Testis (tissue), 3 donors: ENCODE measurements around the gene RPS18. TPM values are rescaled to one million over a fixed set of nuclear protein-coding genes. Genes with fewer than 3 reads are reported as not detected.
A peak's percentile ranks its signal among the peaks of the same experiment; 100 is the strongest.
"Not testable (repeated sequence)": the region's sequence is repeated elsewhere in the genome, so short reads cannot be mapped to it uniquely, and the experiment has no call there.

Source experiments
- DNase-seq: peaks from one replicate; pipeline ENCODE4 v3.0.0-alpha.2; 2019
- H3K27ac ChIP-seq, 2 donors: fragments of 200-600 bp; sonication (generic); one replicate each; pipeline ENCODE4 v1.5.1; 2019
- H3K27me3 ChIP-seq: fragments of 200-600 bp; sonication (generic); one replicate; pipeline ENCODE4 v1.5.1; 2019
- H3K36me3 ChIP-seq: fragments of 200-600 bp; sonication (generic); one replicate; pipeline ENCODE4 v1.5.1; 2017; ENCODE audit warnings: low read depth; ENCODE audit errors: missing control alignments
- H3K4me1 ChIP-seq: fragments of 200-600 bp; sonication (generic); one replicate; pipeline ENCODE4 v1.5.1; 2019
- H3K4me3 ChIP-seq, 2 donors: fragments of 200-600 bp; sonication (generic); one replicate each; pipeline ENCODE4 v1.5.1; 2017 to 2019
- H3K9me3 ChIP-seq: fragments of 200-600 bp; sonication (generic); one replicate; pipeline ENCODE4 v1.5.1; 2017
- POLR2A ChIP-seq: fragments of 450-650 bp; IDR thresholded peaks from one replicate; pipeline ENCODE4 v1.6.1; 2017; ENCODE audit warnings: antibody characterized with exemption, mild to moderate bottlenecking, moderate library complexity
- WGBS, 2 donors: methylation state at CpG; one replicate each; pipeline ENCODE4 v1.1.5; 2018; 5-methylcytosine and 5-hydroxymethylcytosine counted together
- intact Hi-C: fragments of 100-400 bp; cut with DNase I; formaldehyde crosslinking; loops from one replicate; pipeline ENCODE4 v1.15.1; 2023; ENCODE audit warnings: low total_unique reads
- polyA plus RNA-seq: library from polyadenylated mRNA; stranded (reverse); fragments of 350-450 nt; fragmentation: Illumina TruSeq; extraction: RNeasy Lipid Tissue Mini Kit (QIAGEN cat#74804); gene quantifications from one replicate; pipeline ENCODE4 v1.2.3, GENCODE V29; 2014; ENCODE audit warnings: low read depth, low replicate concordance; ENCODE audit not compliant: insufficient read depth
- total RNA-seq, 2 donors: library from RNA; depleted of rRNA; stranded (reverse); fragments of >200 nt; gene quantifications; one replicate each; pipeline ENCODE4 v1.2.3, GENCODE V29; 2016
- TF ChIP-seq, protein P1 (sequence below), 3 experiments: fragments of 450-650 bp in 2 of 3; fragments of 200-600 bp in 1 of 3; sonication (generic) in 1 of 3; IDR thresholded peaks; one replicate each; pipeline ENCODE4 v1.5.1; 2016 to 2019; ENCODE audit warnings: antibody characterized with exemption in 3 of 3, mild to moderate bottlenecking in 2 of 3, moderate library complexity in 1 of 3

Gene RPS18
- total and polyA plus RNA-seq, 3 donors from 2014 or later = 685 to 2,185 (median 1,953) TPM

- peaks cover 13% of the 10 kb centered on the region for H3K4me1 ChIP-seq
- H3K9me3 ChIP-seq = no peaks in the 10 kb centered on the region
- DNase-seq = no peak
- 33 to 64% methylated on average over 1 to 5 of the region's 5 CpGs for WGBS, 2 donors
- H3K27me3 ChIP-seq = no peaks in the 10 kb centered on the region
- H3K36me3 ChIP-seq = no peaks in the 10 kb centered on the region
- TF ChIP-seq, protein P1, sequence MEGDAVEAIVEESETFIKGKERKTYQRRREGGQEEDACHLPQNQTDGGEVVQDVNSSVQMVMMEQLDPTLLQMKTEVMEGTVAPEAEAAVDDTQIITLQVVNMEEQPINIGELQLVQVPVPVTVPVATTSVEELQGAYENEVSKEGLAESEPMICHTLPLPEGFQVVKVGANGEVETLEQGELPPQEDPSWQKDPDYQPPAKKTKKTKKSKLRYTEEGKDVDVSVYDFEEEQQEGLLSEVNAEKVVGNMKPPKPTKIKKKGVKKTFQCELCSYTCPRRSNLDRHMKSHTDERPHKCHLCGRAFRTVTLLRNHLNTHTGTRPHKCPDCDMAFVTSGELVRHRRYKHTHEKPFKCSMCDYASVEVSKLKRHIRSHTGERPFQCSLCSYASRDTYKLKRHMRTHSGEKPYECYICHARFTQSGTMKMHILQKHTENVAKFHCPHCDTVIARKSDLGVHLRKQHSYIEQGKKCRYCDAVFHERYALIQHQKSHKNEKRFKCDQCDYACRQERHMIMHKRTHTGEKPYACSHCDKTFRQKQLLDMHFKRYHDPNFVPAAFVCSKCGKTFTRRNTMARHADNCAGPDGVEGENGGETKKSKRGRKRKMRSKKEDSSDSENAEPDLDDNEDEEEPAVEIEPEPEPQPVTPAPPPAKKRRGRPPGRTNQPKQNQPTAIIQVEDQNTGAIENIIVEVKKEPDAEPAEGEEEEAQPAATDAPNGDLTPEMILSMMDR (IDR thresholded peaks at IDR 0.05) = peak; percentile 14 to 32 (median 22)
- no peak for TF ChIP-seq POLR2A
- H3K27ac ChIP-seq = no peak overlapping the region
- intact Hi-C loops = no loop called here
- H3K4me3 ChIP-seq = no peak overlapping the region
Observed at GRCh38 chr6:33279971-33280511, 8.2 kb downstream of the RPS18 start.

DNA sequence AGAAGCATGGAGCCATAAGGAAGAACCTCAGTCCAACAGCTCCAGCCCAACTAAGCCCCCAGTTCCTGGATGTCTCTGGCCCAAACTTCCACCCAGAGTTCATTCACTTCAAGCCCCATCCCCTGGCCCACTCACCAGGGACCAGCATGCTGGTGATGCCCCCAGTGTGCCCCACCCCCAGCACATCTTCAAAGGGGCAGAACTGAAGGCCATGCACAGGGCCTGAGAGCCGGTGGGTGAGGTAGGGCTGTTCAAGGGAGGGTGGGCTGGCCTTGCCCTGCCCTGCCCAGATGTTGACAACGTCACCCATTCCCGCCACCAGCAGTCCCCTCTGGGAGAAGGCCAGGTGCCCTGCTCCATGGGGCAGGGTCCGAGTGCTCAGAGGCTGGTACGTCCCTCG, 8.7 kb downstream of the RPS18 start:
- Histone ChIP-seq H3K36me3 (no peaks in the 10 kb centered on the region), H3K4me1 (peaks cover 13% of the 10 kb centered on the region), H3K9me3 (no peaks in the 10 kb centered on the region), H3K27ac (no peak overlapping the region), H3K27me3 (no peaks in the 10 kb centered on the region), H3K4me3 (no peak overlapping the region)
- no peak for DNase-seq
- WGBS, 2 donors = 90 to 100% methylated on average over 3 to 6 of the region's 6 CpGs
- intact Hi-C loops = no loop called here
- TF ChIP-seq, protein P1 (IDR thresholded peaks at IDR 0.05) = no peak
- TF ChIP-seq POLR2A = no peak

- H3K4me1 ChIP-seq, H3K9me3 ChIP-seq, H3K27ac ChIP-seq, H3K36me3 ChIP-seq, H3K27me3 ChIP-seq, intact Hi-C loops, DNase-seq, H3K4me3 ChIP-seq: not testable (repeated sequence)
- WGBS, 2 donors = 95 to 100% methylated on average over 3 to 4 of the region's 4 CpGs
Observed at GRCh38 chr6:33285214-33285613, 13.3 kb downstream of the RPS18 start.

DNA sequence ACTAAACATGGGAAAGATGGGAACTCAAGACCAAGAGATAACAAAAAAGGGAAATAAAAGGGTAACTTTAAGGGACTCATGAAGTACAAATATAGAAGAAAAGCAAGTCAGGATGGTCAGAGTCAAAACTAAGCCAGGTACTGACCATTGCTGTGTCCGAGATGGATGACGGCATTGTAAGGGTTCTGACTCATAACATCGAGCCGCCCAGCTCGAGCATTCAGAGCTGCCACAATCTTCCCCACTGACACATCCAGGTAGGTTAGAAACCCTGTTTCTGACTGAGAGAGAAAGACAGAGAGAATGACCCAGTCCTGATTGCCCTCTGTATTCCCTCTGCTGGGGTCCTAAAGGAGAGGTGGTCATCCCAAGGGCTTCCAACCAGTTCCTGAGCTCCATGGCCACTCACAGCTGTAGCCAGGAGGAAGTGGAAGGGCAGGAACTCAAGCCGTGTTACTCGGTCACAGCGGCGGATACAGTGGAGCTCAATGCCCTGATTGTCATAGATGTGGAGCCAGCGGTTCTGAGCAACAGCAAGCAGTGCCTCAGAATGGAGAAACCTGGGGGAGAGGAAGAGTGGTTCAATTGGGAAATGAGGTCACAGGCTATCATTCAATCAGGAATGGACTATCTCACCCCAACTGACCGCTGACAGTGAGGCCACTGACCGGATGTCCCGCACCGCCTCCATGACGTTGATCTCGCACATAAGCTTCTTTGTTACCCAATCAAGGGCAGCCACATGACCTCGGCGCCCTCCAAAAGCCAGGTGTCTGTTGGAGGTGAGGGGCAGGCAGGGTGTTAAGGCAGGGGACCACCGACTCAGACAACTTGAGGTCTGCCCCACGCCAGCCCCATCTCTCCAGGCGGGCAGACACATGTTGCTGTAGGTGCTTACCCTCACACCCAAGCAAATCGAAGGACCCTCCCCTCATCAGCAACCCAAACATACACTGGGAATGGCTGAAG, 15.4 kb downstream of the RPS18 start:
- 87 to 93% methylated on average over 20 to 22 of the region's 22 CpGs for WGBS, 2 donors
- intact Hi-C loops = no loop called here
- no peak for TF ChIP-seq POLR2A
- TF ChIP-seq, protein P1 (IDR thresholded peaks at IDR 0.05) = no peak
- Histone ChIP-seq H3K27ac (no peak overlapping the region), H3K36me3 (no peaks in the 10 kb centered on the region), H3K4me1 (peaks cover 12% of the 10 kb centered on the region), H3K27me3 (no peaks in the 10 kb centered on the region), H3K9me3 (no peaks in the 10 kb centered on the region), H3K4me3 (no peak overlapping the region)
- DNase-seq = no peak

DNA sequence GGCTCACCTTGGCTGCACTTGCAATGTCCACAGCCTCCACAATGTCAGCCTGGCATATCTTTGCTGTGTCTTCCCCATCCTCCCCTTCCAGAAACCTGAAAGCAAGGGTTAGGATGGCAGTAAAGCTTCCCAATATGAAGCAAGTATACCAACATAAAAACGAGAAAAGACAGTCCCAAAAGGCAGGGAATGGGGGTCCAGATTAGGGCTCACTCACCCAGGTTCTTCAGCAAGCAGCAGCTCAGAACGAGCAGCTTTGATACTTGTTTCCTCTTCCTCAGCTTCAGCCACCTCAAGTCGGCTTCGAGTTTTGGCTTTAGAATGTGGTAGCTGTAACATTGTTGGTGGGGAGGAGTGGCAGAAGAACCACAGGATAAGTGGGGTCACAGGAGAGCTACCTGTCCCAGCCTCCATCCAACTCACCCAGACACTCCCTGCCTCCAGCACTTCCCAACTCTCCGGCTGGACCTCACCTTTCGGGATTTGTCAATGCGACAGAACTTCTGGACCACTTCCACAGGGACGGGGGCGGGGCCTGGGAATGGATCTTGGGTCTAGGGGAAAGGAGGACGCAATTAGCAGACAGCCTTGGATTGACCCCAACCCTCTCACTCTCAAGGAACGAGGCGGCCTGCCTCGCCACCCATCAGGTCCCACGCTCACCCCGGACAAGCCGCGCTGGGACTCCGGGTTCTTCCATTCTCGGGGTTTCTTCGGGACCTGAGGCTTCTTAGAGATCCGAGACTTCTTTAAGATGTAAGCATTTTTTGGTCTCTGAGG, 16.5 kb downstream of the RPS18 start:
- Histone ChIP-seq H3K27ac (peak overlapping the region in 1 of 2 donors; percentile 88), H3K4me1 (peaks cover 12% of the 10 kb centered on the region), H3K36me3 (no peaks in the 10 kb centered on the region), H3K9me3 (no peaks in the 10 kb centered on the region), H3K27me3 (no peaks in the 10 kb centered on the region), H3K4me3 (peak overlapping the region; percentile 75 to 79)
- no peak for DNase-seq
- TF ChIP-seq, protein P1 (IDR thresholded peaks at IDR 0.05) = no peak
- TF ChIP-seq POLR2A = no peak
- intact Hi-C loops = loop anchor here (2.0 kb wide), 1 partner anchor 16 kb away; the partner anchor contains the start of gene RPS18
- WGBS, 2 donors = 5 to 10% methylated on average over 12 to 21 of the region's 21 CpGs
